H1 (cell line): ENCODE results near the gene MYBPH. TPM values are rescaled to one million over a fixed set of nuclear protein-coding genes. Genes with fewer than 3 reads are reported as not detected.

Source experiments
- CHD2 ChIP-seq: IDR thresholded peaks from 2 replicates; pipeline ENCODE4 v1.6.1; 2012; ENCODE audit warnings: low read length, improper control_type of control experiment
- CHD7 ChIP-seq: fragments of 300-600 bp; sonication (generic); IDR thresholded peaks from 2 replicates; pipeline ENCODE4 v1.7.1; 2012; ENCODE audit warnings: low read length, moderate library complexity, mild to moderate bottlenecking, inconsistent platforms; ENCODE audit not compliant: insufficient replicate concordance
- CREB1 ChIP-seq: IDR thresholded peaks from 2 replicates; pipeline ENCODE4 v1.6.1; 2012; ENCODE audit warnings: inconsistent platforms
- JUN ChIP-seq: IDR thresholded peaks from 2 replicates; pipeline ENCODE4 v1.6.1; 2011; ENCODE audit warnings: low read depth, mild to moderate bottlenecking, improper control_type of control experiment, low read length
- KDM1A ChIP-seq: fragments of 200-600, 300-600 bp; sonication (generic); IDR thresholded peaks from 2 replicates; pipeline ENCODE4 v1.7.1; 2016; ENCODE audit warnings: mild to moderate bottlenecking, low read length, borderline replicate concordance
- RFX5 ChIP-seq: IDR thresholded peaks from 2 replicates; pipeline ENCODE4 v1.6.1; 2011; ENCODE audit warnings: low read depth, low read length, improper control_type of control experiment, borderline replicate concordance
- TCF12 ChIP-seq: IDR thresholded peaks from 2 replicates; pipeline ENCODE4 v1.6.1; 2011; ENCODE audit warnings: low read depth, mild to moderate bottlenecking, low read length
- polyA plus RNA-seq, 7 experiments: library from polyadenylated mRNA; depleted of rRNA in 3 of 7; stranded (reverse) in 5 of 7; unstranded in 2 of 7; fragments of >200 nt in 5 of 7; fragments of 200-250 nt in 2 of 7; gene quantifications; 1 replicate in 5 of 7; 2 replicates in 1 of 7; 4 replicates in 1 of 7; pipeline versions ENCODE4 v1.2.1 to v1.2.3, GENCODE V29; 2011 to 2013; ENCODE audit warnings: missing spikeins in 2 of 7, mixed read lengths in 2 of 7
- total RNA-seq: library from RNA; stranded (reverse); fragmentation: NEBNext Ultra II Directional; extraction: Animal tissue kit (Norgen Biotek cat#: 25700); gene quantifications from 2 replicates; pipeline ENCODE4 v1.2.1, GENCODE V29; 2021

The MYBPH gene
- total and polyA plus RNA-seq, 2 of the 8 experiments (the other 6 are each of a cell fraction or from before 2014, with no cell fraction given) = not detected

GRCh38 chr1:203179667-203180005, 4.0 kb upstream of the MYBPH start (continued):
- TF ChIP-seq CHD7 = no peak
- TF ChIP-seq TCF12 = no peak
- no peak for TF ChIP-seq KDM1A
- TF ChIP-seq RFX5 = no peak
- no peak for TF ChIP-seq CREB1
- TF ChIP-seq JUN = no peak
- no peak for TF ChIP-seq CHD2
